ENCODE data around the gene IFNAR2.
"Not testable (repeated sequence)": the region's sequence is repeated elsewhere in the genome, so short reads cannot be mapped to it uniquely, and the experiment has no call there.

The IFNAR2 gene

GRCh38 chr21:33217138-33217520 is 12.6 kb upstream of the IFNAR2 start:
- DNase-seq: no peak

- no peak for DNase-seq
These were observed 10.4 kb upstream of the IFNAR2 start for GRCh38 chr21:33219300-33219699.

- DNase-seq: no peak
These were observed 9.8 kb upstream of the IFNAR2 start for GRCh38 chr21:33219954-33220353.

GRCh38 chr21:33225376-33225775 is 4.4 kb upstream of the IFNAR2 start:
- DNase-seq: not testable (repeated sequence)

- no peak for DNase-seq
These were observed 1.3 kb upstream of the IFNAR2 start for GRCh38 chr21:33228455-33228854.

- no peak for DNase-seq
These were observed 497 bp upstream of the IFNAR2 start for GRCh38 chr21:33229099-33229783.

- DNase-seq: peak; percentile 34
These were observed 997 bp downstream of the IFNAR2 start for GRCh38 chr21:33230545-33231324.

GRCh38 chr21:33231526-33231925 is 1.8 kb downstream of the IFNAR2 start:
- peak; percentile 45 for DNase-seq

- no peak for DNase-seq
These were observed 2.7 kb downstream of the IFNAR2 start for GRCh38 chr21:33232291-33233034.

GRCh38 chr21:33234635-33235520 is 5.1 kb downstream of the IFNAR2 start:
- DNase-seq: no peak

- no peak for DNase-seq
These were observed 6.4 kb downstream of the IFNAR2 start for GRCh38 chr21:33236013-33236686.

GRCh38 chr21:33236766-33237165 is 7.0 kb downstream of the IFNAR2 start:
- no peak for DNase-seq

GRCh38 chr21:33237486-33237885 is 7.7 kb downstream of the IFNAR2 start:
- no peak for DNase-seq

GRCh38 chr21:33238146-33238545 is 8.4 kb downstream of the IFNAR2 start:
- no peak for DNase-seq

GRCh38 chr21:33238565-33239255 is 9.0 kb downstream of the IFNAR2 start:
- DNase-seq: no peak

- DNase-seq: not testable (repeated sequence)
These were observed 9.9 kb downstream of the IFNAR2 start for GRCh38 chr21:33239559-33240127.

GRCh38 chr21:33240404-33240803 is 10.7 kb downstream of the IFNAR2 start:
- DNase-seq: no peak

- DNase-seq: no peak
These were observed 12.1 kb downstream of the IFNAR2 start for GRCh38 chr21:33241846-33242245.

- not testable (repeated sequence) for DNase-seq
These were observed 13.1 kb downstream of the IFNAR2 start for GRCh38 chr21:33242846-33243245.

- no peak for DNase-seq
These were observed 14.5 kb downstream of the IFNAR2 start for GRCh38 chr21:33244082-33244778.

- DNase-seq: no peak
These were observed 15.0 kb downstream of the IFNAR2 start for GRCh38 chr21:33244779-33245105.
